Thyroid gland (tissue), 4 donors: ENCODE measurements around the gene ISG15. TPM values are rescaled to one million over a fixed set of nuclear protein-coding genes. Genes with fewer than 3 reads are reported as not detected.
"Not testable (repeated sequence)": the region's sequence is repeated elsewhere in the genome, so short reads cannot be mapped to it uniquely, and the experiment has no call there.

Experiments
- DNase-seq, 2 donors: peaks; one replicate each; pipeline ENCODE4 v3.0.0-alpha.2; 2019
- H3K27ac ChIP-seq, 3 donors: fragments of 200-600 bp; sonication (generic); 1 replicate in 2 of 3; 2 replicates in 1 of 3; pipeline ENCODE4 v1.5.1; 2016 to 2019; ENCODE audit warnings: mild to moderate bottlenecking in 1 of 3, moderate library complexity in 1 of 3
- H3K27me3 ChIP-seq: fragments of 200-600 bp; sonication (generic); one replicate; pipeline ENCODE4 v1.5.1; 2019
- H3K36me3 ChIP-seq, 2 donors: fragments of 200-600 bp; sonication (generic); one replicate each; pipeline ENCODE4 v1.5.1; 2016 to 2019
- H3K4me1 ChIP-seq, 2 donors: fragments of 200-600 bp; sonication (generic); one replicate each; pipeline ENCODE4 v1.5.1; 2017 to 2019
- H3K4me3 ChIP-seq, 3 donors: fragments of 200-600 bp; sonication (generic); replicated peaks in 1 of 3; 1 replicate in 2 of 3; 2 replicates in 1 of 3; pipeline ENCODE4 v1.5.1; 2016; ENCODE audit warnings: mild to moderate bottlenecking in 1 of 3
- H3K9me3 ChIP-seq: fragments of 200-600 bp; sonication (generic); one replicate; pipeline ENCODE4 v1.5.1; 2017
- POLR2A ChIP-seq, 2 donors: fragments of 450-650 bp; IDR thresholded peaks; one replicate each; pipeline ENCODE4 v1.6.1; 2017; ENCODE audit warnings: antibody characterized with exemption in 2 of 2, mild to moderate bottlenecking in 2 of 2, moderate library complexity in 1 of 2
- WGBS, 2 donors: methylation state at CpG; one replicate each; pipeline ENCODE4 v1.1.5; 2017; 5-methylcytosine and 5-hydroxymethylcytosine counted together
- intact Hi-C: fragments of 100-400 bp; cut with DNase I; formaldehyde crosslinking; loops from one replicate; pipeline ENCODE4 v1.15.1; 2023
- total RNA-seq, 4 donors: library from RNA; depleted of rRNA; stranded (reverse); fragments of >200 nt; gene quantifications; one replicate each; pipeline ENCODE4 v1.2.3, GENCODE V29; 2016
- TF ChIP-seq, protein P1 (sequence below), 6 experiments: fragments of 200-600 bp in 3 of 6; fragments of 450-650 bp in 3 of 6; sonication (generic) in 3 of 6; IDR thresholded peaks; one replicate each; pipeline ENCODE4 v1.5.1; 2016 to 2019; ENCODE audit warnings: antibody characterized with exemption in 6 of 6, mild to moderate bottlenecking in 2 of 6, inconsistent platforms in 1 of 6, moderate library complexity in 1 of 6

Gene ISG15
- total RNA-seq, 4 donors from 2014 or later: 18.5 to 57.5 (median 37.8) TPM

DNA sequence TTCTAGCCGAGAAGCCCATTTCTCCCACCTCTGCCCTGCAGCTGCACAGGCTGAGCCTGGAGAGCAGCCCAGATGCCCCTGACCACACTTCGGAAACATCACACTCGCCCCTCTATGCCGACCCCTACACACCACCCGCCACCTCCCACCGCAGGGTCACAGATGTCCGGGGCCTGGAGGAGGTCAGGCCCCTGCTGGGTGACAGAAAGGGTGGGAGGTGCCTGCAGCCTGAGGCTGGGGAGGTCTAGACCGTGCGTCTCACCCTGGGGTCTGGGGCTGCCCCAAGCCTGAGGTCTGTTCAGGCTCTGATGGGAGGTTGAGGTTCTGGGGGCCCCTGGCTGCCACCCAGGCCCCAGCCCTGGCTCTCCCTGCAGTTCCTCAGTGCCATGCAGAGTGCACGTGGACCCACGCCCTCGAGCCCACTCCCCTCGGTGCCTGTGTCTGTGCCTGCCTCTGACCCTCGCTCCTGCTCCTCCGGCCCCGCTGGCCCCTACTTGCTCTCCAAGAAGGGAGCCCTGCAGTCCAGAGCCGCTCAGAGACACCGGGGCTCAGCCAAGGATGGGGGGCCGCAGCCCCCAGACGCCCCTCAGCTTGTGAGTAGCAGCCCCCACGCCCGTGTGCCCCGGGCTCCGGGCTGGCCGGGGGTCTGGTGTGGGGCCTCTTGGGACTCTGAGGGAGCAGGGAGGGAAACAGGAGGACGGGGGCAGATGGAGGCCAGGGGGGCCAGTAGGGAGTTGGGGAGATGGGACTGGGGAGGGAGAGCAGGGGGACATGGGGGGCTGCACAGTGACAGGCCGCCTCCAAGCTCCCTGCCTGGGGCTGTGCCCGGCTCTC lies 39.6 kb upstream of the ISG15 start:
- no peaks in the 10 kb centered on the region for H3K9me3 ChIP-seq
- 86 to 89% methylated on average over 10 to 15 of the region's 28 CpGs for WGBS, 2 donors
- H3K4me1 ChIP-seq: peaks cover 5 to 20% of the 10 kb centered on the region in 2 donors
- H3K27ac ChIP-seq: no peak overlapping the region
- H3K4me3 ChIP-seq: no peak overlapping the region
- intact Hi-C loops: loop anchor here (5.0 to 10.0 kb wide), 2 partner anchors 71 to 321 kb away; no protein-coding TSS in a partner anchor
- H3K36me3 ChIP-seq: no peaks in the 10 kb centered on the region
- TF ChIP-seq POLR2A (IDR thresholded peaks at IDR 0.05): no peak
- DNase-seq: no peak
- H3K27me3 ChIP-seq: peaks cover 6% of the 10 kb centered on the region

DNA sequence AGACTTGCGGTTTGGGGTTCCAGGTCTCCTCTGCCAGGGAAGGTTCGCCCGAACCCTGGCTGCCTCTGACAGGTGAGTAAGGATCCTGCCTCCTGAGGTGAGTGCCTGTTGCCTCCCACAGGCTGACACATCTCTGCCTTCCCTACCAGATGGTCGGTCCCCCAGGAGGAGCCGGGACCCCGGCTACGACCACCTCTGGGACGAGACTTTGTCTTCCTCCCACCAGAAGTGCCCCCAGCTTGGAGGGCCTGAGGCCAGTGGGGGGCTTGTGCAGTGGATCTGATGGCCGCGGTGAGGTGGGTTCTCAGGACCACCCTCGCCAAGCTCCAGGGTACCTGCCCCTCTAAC lies 39.0 kb upstream of the ISG15 start:
- no peak for TF ChIP-seq POLR2A (IDR thresholded peaks at IDR 0.05)
- TF ChIP-seq, protein P1, sequence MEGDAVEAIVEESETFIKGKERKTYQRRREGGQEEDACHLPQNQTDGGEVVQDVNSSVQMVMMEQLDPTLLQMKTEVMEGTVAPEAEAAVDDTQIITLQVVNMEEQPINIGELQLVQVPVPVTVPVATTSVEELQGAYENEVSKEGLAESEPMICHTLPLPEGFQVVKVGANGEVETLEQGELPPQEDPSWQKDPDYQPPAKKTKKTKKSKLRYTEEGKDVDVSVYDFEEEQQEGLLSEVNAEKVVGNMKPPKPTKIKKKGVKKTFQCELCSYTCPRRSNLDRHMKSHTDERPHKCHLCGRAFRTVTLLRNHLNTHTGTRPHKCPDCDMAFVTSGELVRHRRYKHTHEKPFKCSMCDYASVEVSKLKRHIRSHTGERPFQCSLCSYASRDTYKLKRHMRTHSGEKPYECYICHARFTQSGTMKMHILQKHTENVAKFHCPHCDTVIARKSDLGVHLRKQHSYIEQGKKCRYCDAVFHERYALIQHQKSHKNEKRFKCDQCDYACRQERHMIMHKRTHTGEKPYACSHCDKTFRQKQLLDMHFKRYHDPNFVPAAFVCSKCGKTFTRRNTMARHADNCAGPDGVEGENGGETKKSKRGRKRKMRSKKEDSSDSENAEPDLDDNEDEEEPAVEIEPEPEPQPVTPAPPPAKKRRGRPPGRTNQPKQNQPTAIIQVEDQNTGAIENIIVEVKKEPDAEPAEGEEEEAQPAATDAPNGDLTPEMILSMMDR (IDR thresholded peaks at IDR 0.05): no peak
- 73 to 96% methylated on average over 6 to 11 of the region's 11 CpGs for WGBS, 2 donors
- intact Hi-C loops: loop anchor here (5.0 to 10.0 kb wide), 2 partner anchors 72 to 321 kb away; no protein-coding TSS in a partner anchor
- Histone ChIP-seq H3K27me3 (peaks cover 6% of the 10 kb centered on the region), H3K36me3 (no peaks in the 10 kb centered on the region), H3K4me3 (no peak overlapping the region), H3K27ac (no peak overlapping the region), H3K9me3 (no peaks in the 10 kb centered on the region), H3K4me1 (peaks cover 5 to 20% of the 10 kb centered on the region in 2 donors)
- no peak for DNase-seq

DNA sequence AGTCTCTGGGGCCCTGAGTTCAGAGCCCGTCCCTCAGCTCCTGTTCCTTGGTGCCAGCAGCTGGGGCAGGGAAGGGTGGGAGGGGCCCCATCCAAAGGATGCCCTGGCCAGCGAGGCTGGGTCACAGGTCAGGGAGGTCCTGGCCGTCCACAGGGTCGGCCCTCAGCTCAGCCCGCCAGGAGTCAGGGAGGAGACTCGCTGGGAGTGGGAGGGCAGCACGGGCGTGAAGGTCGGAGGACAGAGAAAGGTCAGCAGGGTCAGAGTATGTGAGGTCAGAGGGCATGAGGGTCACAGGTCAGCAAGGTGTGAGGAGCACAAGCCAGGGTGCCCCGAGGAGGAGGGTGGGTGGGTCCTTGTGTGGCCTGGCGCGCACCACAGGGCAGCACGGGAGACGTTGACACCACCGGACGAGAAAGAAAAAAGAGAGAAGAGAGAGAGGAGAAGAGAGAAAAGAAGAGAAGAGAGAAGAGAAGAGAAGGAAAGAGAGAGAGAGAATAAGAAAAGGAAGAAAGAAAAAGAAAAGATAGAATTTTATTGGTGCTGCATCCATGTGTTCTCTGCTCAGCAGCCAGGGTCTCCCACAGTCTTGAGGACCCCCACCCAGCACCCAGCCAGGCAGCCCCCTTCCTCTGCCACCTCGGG lies 38.5 kb upstream of the ISG15 start:
- no peak overlapping the region for H3K27ac ChIP-seq
- TF ChIP-seq, protein P1 (IDR thresholded peaks at IDR 0.05): no peak
- TF ChIP-seq POLR2A (IDR thresholded peaks at IDR 0.05): no peak
- H3K27me3 ChIP-seq: peaks cover 6% of the 10 kb centered on the region
- WGBS, 2 donors: 74 to 76% methylated on average over 15 of the region's 17 CpGs
- H3K4me1 ChIP-seq: peaks cover 5 to 20% of the 10 kb centered on the region in 2 donors
- intact Hi-C loops: loop anchor here (5.0 to 10.0 kb wide), 2 partner anchors 73 to 320 kb away; no protein-coding TSS in a partner anchor
- H3K4me3 ChIP-seq: no peak overlapping the region
- no peaks in the 10 kb centered on the region for H3K9me3 ChIP-seq
- no peaks in the 10 kb centered on the region for H3K36me3 ChIP-seq
- DNase-seq: no peak

DNA sequence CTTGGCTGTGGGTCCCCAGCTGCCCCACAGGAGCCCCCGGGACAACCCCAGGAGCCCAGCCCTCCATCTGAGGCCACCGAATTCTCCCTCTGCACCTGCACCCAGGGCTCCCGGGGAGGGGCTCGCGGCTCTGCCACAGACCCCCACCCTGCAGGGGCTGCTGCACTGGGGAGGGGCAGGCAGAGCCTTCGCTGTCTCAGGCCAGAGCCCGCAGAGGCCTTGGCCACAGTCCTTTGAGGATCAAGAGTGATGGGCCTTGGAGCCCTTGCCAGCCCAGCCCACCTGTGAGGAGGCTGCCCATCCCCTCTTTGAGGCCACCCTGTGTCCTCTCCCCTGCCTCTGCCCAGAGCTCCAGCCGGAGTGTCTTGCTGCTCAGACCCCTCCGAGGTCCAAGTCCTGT lies 37.9 kb upstream of the ISG15 start:
- intact Hi-C loops: loop anchor here (10.0 kb wide), 1 partner anchor 319 kb away; no protein-coding TSS in a partner anchor
- no peak overlapping the region for H3K4me3 ChIP-seq
- H3K27me3 ChIP-seq: peaks cover 6% of the 10 kb centered on the region
- no peaks in the 10 kb centered on the region for H3K9me3 ChIP-seq
- DNase-seq: no peak
- H3K4me1 ChIP-seq: peaks cover 5 to 20% of the 10 kb centered on the region in 2 donors
- H3K27ac ChIP-seq: no peak overlapping the region
- WGBS, 2 donors: 75 to 81% methylated on average over 2 of the region's 9 CpGs
- no peaks in the 10 kb centered on the region for H3K36me3 ChIP-seq
- TF ChIP-seq, protein P1 (IDR thresholded peaks at IDR 0.05): no peak
- TF ChIP-seq POLR2A (IDR thresholded peaks at IDR 0.05): no peak

DNA sequence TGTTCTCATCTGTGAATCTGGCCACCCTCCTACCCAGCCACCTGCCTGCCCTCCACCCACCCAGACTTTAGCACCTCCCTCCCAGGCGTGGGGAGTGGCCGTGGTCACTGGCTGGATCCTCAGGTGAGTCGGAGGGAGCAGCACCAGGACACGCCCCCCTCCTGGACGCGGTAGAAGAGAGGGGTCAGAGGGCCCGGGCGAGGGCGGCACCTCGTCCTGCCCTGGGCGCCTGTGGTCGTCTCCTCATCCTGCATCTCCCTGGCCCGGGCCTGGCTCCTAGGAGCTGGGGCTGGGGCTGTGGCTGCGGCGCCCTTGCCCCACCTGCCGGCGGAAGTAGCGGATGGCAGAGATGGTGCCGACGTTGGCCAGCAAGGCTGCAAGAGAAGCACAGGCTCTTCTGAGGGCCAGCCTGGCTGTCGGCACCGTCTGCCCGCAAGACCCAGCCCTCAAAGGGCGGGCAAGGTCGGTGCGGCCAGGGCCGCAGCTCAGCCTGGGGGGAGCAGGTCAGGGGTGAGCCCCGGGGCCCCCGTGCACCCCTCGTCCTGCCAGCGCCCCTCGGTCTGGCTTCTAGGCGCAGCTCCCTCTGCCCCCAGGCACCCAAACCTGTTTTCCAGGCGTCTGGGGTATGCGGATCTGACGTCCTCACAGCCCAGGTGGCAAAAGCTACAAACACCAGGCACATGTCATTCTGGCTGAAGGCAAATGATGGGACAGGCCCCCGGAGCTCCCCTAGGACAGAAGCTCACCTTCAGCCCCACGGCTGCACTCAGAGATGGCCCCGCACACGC lies 37.2 kb upstream of the ISG15 start:
- no peaks in the 10 kb centered on the region for H3K9me3 ChIP-seq
- H3K36me3 ChIP-seq: no peaks in the 10 kb centered on the region
- DNase-seq: peak; percentile 71 to 73
- TF ChIP-seq, protein P1 (IDR thresholded peaks at IDR 0.05): peak in 5 of 6 experiments; percentile 32 to 74 (median 54)
- no peak for TF ChIP-seq POLR2A (IDR thresholded peaks at IDR 0.05)
- H3K27ac ChIP-seq: no peak overlapping the region
- 4 to 5% methylated on average over 11 to 22 of the region's 40 CpGs for WGBS, 2 donors
- no peak overlapping the region for H3K4me3 ChIP-seq
- H3K27me3 ChIP-seq: peaks cover 4% of the 10 kb centered on the region
- intact Hi-C loops: loop anchor here (10.0 kb wide), 1 partner anchor 319 kb away; no protein-coding TSS in a partner anchor
- peaks cover 5 to 20% of the 10 kb centered on the region in 2 donors for H3K4me1 ChIP-seq

DNA sequence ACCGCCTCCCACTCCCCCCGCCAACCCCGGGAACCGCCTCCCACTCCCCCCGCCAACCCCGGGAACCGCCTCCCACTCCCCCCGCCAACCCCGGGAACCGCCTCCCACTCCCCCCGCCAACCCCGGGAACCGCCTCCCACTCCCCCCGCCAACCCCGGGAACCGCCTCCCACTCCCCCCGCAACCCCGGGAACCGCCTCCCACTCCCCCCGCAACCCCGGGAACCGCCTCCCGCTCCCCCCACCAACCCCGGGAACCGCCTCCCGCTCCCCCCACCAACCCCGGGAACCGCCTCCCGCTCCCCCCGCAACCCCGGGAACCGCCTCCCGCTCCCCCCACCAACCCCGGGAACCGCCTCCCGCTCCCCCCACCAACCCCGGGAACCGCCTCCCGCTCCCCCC lies 36.5 kb upstream of the ISG15 start:
- not testable (repeated sequence) for DNase-seq, H3K27ac ChIP-seq, H3K27me3 ChIP-seq, H3K4me3 ChIP-seq, H3K9me3 ChIP-seq, H3K36me3 ChIP-seq
- peaks cover 5 to 20% of the 10 kb centered on the region in 2 donors for H3K4me1 ChIP-seq
- intact Hi-C loops: loop anchor here (10.0 kb wide), 1 partner anchor 318 kb away; no protein-coding TSS in a partner anchor
- WGBS, 2 donors: no CpG with 5 or more reads among the region's 39 CpGs
